ENCODE measurements around the gene STK33.

DNA sequence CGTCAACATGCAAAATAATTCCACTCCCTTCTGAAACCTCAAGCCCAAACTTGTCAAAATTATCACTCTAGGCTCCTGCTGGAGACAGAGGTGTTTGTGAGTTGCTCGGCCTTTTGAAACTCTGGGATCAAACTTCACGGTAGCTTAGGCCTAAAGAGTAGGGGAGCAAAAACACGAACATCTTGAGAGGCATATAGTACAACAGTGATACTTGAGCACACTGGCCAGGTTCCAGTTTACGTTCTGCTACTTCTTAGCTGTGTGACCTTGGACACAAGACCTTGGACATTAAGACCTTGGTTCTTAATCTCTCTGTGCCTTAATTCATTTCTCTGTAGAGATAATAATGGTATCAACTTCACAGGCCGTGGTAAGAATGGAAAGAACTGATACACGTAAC, 206.9 kb downstream of the STK33 start:
- no peak for TF ChIP-seq SPI1 (IDR thresholded peaks at IDR 0.05; ENCODE audit: low read depth, low read length)
- no peak for TF ChIP-seq POLR2A (IDR thresholded peaks at IDR 0.05; ENCODE audit: low read depth, low read length)

All from GM12891 (cell line).